PC-3 (cell line): ENCODE measurements around the gene PDE9A. TPM values are rescaled to one million over a fixed set of nuclear protein-coding genes. Genes with fewer than 3 reads are reported as not detected.

ENCODE experiments used
- ATAC-seq: fragments of 200-7000 bp; cut with Tn5 transposase; 2 replicates; pipeline ENCODE4 v1.9.1; 2020; ENCODE audit warnings: mild to moderate bottlenecking, moderate library complexity
- BruUV-seq: library from RNA; stranded (reverse); fragments of 400-500 nt; replicated peaks from 2 replicates; lab custom pipeline; 2021; lab: Mats Ljungman, UMichigan
- CTCF ChIA-PET: fragments of 300-600 bp; sonication (Branson Sonifier 250); formaldehyde crosslinking; loops from one replicate; lab custom pipeline; 2022; ENCODE audit warnings: antibody characterized with exemption; lab: Charles Lee
- POLR2A ChIA-PET: fragments of 300-600 bp; sonication (Branson Sonifier 250); formaldehyde crosslinking; loops from one replicate; lab custom pipeline; 2022; ENCODE audit warnings: antibody characterized with exemption; ENCODE audit not compliant: unreplicated experiment; lab: Charles Lee
- DNase-seq: peaks from one replicate; pipeline ENCODE4 v3.0.0-alpha.2; 2015
- H2AFZ ChIP-seq: fragments of 300-600 bp; sonication (generic); 2 replicates; pipeline ENCODE4 v1.6.0; 2016; ENCODE audit warnings: antibody characterized with exemption, low read length
- H3F3A ChIP-seq: fragments of 300-600 bp; sonication (generic); one replicate; pipeline ENCODE4 v1.6.0; 2017; ENCODE audit warnings: antibody characterized with exemption, low read length, control low read depth, mild to moderate bottlenecking; ENCODE audit not compliant: unreplicated experiment
- H3K27ac ChIP-seq: fragments of 300-600 bp; sonication (generic); 2 replicates; pipeline ENCODE4 v1.5.1; 2016; ENCODE audit warnings: mild to moderate bottlenecking, low read length
- H3K27me3 ChIP-seq: fragments of 300-600 bp; sonication (generic); 2 replicates; pipeline ENCODE4 v1.6.1; 2016; ENCODE audit warnings: low read length, mixed read lengths
- H3K36me3 ChIP-seq: fragments of 300-600 bp; sonication (generic); 2 replicates; pipeline ENCODE4 v1.6.1; 2016; ENCODE audit warnings: low read depth, mixed run types, low read length, mixed read lengths
- H3K4me1 ChIP-seq: fragments of 300-600 bp; sonication (generic); 2 replicates; pipeline ENCODE4 v1.5.1; 2016; ENCODE audit warnings: low read length; ENCODE audit not compliant: insufficient read depth
- H3K4me2 ChIP-seq: fragments of 300-600 bp; sonication (generic); 2 replicates; pipeline ENCODE4 v1.6.0; 2016; ENCODE audit warnings: low read length
- H3K4me3 ChIP-seq: fragments of 300-600 bp; sonication (generic); 2 replicates; pipeline ENCODE4 v1.5.1; 2016; ENCODE audit warnings: mild to moderate bottlenecking, low read length, mixed read lengths
- H3K79me2 ChIP-seq: fragments of 300-600 bp; sonication (generic); 2 replicates; pipeline ENCODE4 v1.6.1; 2017; ENCODE audit warnings: low read length, mixed read lengths
- H3K9ac ChIP-seq: fragments of 300-600 bp; sonication (generic); 2 replicates; pipeline ENCODE4 v1.6.0; 2016; ENCODE audit warnings: mild to moderate bottlenecking, low read length
- H3K9me2 ChIP-seq: fragments of 300-600 bp; sonication (generic); replicated peaks from 2 replicates; pipeline ENCODE4 v1.6.1; 2016; ENCODE audit warnings: mixed run types, low read length, mixed read lengths
- H3K9me3 ChIP-seq: fragments of 300-600 bp; sonication (generic); 2 replicates; pipeline ENCODE4 v1.6.1; 2016; ENCODE audit warnings: low read length, mixed read lengths
- H4K20me1 ChIP-seq: fragments of 300-600 bp; sonication (generic); 2 replicates; pipeline ENCODE4 v1.6.1; 2016; ENCODE audit warnings: low read length, mixed read lengths
- EZH2 ChIP-seq: fragments of 300-600 bp; sonication (generic); IDR thresholded peaks from one replicate; pipeline ENCODE4 v1.6.1; 2017; ENCODE audit warnings: antibody characterized with exemption, mild to moderate bottlenecking, low read length; ENCODE audit not compliant: unreplicated experiment
- EZH2phosphoT487 ChIP-seq: fragments of 300-600 bp; sonication (generic); IDR thresholded peaks from 2 replicates; pipeline ENCODE4 v1.6.1; 2018; ENCODE audit warnings: mild to moderate bottlenecking, antibody characterized with exemption, low read length, borderline replicate concordance
- intact Hi-C: fragments of 100-400 bp; cut with micrococcal nuclease; formaldehyde crosslinking; loops from 2 replicates; pipeline ENCODE4 v1.9.0; 2023
- total RNA-seq: library from RNA; depleted of rRNA; stranded (reverse); fragments of >200 nt; gene quantifications from 2 replicates; pipeline ENCODE4 v1.2.3, GENCODE V29; 2014
- TF ChIP-seq, protein P1 (sequence below): fragments of 300-600 bp; sonication (generic); conservative IDR thresholded peaks from 2 replicates; pipeline ENCODE4 v1.5.1; 2017; ENCODE audit warnings: antibody characterized with exemption, low read depth, mild to moderate bottlenecking, low read length

The PDE9A gene
- total RNA-seq, 1 experiment from 2014 or later = 0.33 TPM

DNA sequence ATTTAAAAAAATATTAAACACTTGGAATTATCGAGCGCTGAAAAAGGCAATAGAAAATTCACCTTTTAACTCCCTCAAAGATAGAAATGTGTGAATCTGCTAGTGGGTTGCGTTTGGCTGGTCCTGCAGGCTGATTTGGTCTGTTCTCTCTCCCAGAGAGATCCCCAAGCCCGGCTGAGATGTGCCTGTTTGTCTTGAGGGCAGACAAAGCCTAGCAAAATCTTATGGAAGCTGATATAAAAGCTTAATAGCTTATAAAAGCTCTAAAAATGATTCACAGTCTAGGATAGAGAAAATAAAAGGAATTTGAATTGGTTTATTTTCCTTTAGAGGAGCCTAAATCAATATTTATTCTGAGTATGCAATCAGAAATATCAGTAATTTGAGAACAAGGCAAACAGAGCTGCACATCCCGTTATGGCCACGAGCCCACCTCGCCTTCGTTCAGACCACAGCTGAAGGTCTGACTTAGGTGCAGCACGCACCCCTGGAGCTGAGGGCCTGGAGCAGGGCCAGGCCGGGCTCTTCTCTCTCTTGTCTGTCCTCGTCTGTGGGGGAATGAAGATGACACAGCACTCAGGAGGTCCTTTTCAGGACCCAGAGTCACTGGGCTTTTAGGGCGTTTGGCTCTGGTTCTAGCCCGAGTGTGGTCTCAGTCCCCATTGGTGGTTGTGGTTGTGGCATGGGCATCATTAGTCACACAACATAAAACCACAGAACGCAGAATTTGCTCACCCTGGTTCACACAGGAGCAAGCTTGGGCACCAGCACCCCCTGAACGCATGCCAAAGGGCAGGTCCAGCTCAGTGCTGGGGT lies 18.6 kb downstream of the PDE9A start:
- H3K4me2 ChIP-seq = peak overlapping the region; percentile 68

DNA sequence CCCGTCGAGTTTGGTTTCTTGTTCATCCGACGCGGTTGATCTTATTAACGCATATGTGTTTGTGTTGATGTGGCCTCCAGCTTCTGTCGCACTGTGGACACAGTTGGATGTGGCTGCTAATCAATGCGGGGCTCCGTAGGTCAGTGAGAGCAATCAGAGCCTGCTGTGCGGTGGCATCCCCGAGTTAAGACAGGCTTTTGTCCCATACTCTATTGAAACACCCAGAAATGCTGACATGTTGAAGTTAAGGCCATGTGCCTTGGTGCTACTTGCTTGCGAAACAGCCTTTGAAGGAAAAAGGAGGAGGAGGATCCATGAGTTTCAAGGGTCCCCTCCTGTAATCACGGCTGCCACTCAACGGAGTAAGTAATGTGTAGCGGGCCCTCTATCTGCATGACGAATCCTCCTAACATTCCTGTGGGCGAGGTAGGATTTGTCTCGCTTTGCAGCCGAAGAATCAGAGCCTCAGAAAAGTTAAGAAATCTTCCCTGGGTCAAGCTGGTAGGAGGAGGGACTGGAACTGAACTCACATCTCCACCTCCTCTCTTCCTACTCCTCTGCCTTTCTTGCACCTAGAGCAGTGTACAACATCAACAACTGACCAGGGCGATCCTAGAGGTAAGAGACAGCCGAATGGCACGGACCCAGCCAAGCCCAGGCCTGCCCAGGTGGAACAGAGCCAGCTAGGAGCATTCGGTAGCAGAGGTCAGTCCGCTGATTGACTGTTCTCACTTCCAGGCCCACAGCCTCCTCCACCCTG lies 19.5 kb downstream of the PDE9A start:
- H3K9ac ChIP-seq = no peak overlapping the region
- no peaks in the 10 kb centered on the region for H3K9me3 ChIP-seq
- peaks cover 34% of the 10 kb centered on the region for H3K4me1 ChIP-seq
- ATAC-seq (peak; percentile 70), DNase-seq (peak; percentile 90)
- peaks cover 54% of the 10 kb centered on the region for H3K27me3 ChIP-seq
- intact Hi-C loops = loop anchor here (2.0 to 10.0 kb wide), 2 partner anchors 52 to 142 kb away; no protein-coding TSS in a partner anchor
- no peaks in the 10 kb centered on the region for H3K79me2 ChIP-seq
- no peaks in the 10 kb centered on the region for H3F3A ChIP-seq
- no peaks in the 10 kb centered on the region for H3K9me2 ChIP-seq
- CTCF ChIA-PET = no interaction called here
- no peak overlapping the region for H2AFZ ChIP-seq
- no peak overlapping the region for H3K4me3 ChIP-seq
- POLR2A ChIA-PET = no interaction called here
- no peaks in the 10 kb centered on the region for H3K36me3 ChIP-seq
- BruUV-seq = no TSS peak
- TF ChIP-seq, protein P1, sequence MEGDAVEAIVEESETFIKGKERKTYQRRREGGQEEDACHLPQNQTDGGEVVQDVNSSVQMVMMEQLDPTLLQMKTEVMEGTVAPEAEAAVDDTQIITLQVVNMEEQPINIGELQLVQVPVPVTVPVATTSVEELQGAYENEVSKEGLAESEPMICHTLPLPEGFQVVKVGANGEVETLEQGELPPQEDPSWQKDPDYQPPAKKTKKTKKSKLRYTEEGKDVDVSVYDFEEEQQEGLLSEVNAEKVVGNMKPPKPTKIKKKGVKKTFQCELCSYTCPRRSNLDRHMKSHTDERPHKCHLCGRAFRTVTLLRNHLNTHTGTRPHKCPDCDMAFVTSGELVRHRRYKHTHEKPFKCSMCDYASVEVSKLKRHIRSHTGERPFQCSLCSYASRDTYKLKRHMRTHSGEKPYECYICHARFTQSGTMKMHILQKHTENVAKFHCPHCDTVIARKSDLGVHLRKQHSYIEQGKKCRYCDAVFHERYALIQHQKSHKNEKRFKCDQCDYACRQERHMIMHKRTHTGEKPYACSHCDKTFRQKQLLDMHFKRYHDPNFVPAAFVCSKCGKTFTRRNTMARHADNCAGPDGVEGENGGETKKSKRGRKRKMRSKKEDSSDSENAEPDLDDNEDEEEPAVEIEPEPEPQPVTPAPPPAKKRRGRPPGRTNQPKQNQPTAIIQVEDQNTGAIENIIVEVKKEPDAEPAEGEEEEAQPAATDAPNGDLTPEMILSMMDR = no peak
- TF ChIP-seq EZH2phosphoT487 (no peak), EZH2 (no peak)
- H4K20me1 ChIP-seq = peaks cover 3% of the 10 kb centered on the region; the same call in 1 of the 2 replicates
- peak overlapping the region; percentile 25 for H3K27ac ChIP-seq
- H3K4me2 ChIP-seq = peak overlapping the region; percentile 68

More for the DNA sequence above, 18.6 kb downstream of the PDE9A start:
- no peak overlapping the region for H2AFZ ChIP-seq
- H3K27me3 ChIP-seq = peaks cover 55% of the 10 kb centered on the region
- no peaks in the 10 kb centered on the region for H3F3A ChIP-seq
- DNase-seq (peak; percentile 87), ATAC-seq (peak; percentile 70)
- no peaks in the 10 kb centered on the region for H3K9me2 ChIP-seq
- H3K4me1 ChIP-seq = peaks cover 33% of the 10 kb centered on the region
- H3K4me3 ChIP-seq = no peak overlapping the region
- no peaks in the 10 kb centered on the region for H3K9me3 ChIP-seq
- no peaks in the 10 kb centered on the region for H3K79me2 ChIP-seq
- H3K36me3 ChIP-seq = no peaks in the 10 kb centered on the region
- ChIA-PET CTCF (no interaction called here), POLR2A (interaction anchor here (0.6 kb wide), 2 partner anchors 33 to 323 kb away, joined by 3 read pairs; no protein-coding TSS in a partner anchor)
- intact Hi-C loops = loop anchor here (2.0 to 10.0 kb wide), 2 partner anchors 53 to 143 kb away; no protein-coding TSS in a partner anchor
- peaks cover 3% of the 10 kb centered on the region; the same call in 1 of the 2 replicates for H4K20me1 ChIP-seq
- H3K9ac ChIP-seq = no peak overlapping the region
- BruUV-seq = no TSS peak
- peak overlapping the region; percentile 25 for H3K27ac ChIP-seq
- TF ChIP-seq EZH2 (no peak), EZH2phosphoT487 (peak; percentile 89)

DNA sequence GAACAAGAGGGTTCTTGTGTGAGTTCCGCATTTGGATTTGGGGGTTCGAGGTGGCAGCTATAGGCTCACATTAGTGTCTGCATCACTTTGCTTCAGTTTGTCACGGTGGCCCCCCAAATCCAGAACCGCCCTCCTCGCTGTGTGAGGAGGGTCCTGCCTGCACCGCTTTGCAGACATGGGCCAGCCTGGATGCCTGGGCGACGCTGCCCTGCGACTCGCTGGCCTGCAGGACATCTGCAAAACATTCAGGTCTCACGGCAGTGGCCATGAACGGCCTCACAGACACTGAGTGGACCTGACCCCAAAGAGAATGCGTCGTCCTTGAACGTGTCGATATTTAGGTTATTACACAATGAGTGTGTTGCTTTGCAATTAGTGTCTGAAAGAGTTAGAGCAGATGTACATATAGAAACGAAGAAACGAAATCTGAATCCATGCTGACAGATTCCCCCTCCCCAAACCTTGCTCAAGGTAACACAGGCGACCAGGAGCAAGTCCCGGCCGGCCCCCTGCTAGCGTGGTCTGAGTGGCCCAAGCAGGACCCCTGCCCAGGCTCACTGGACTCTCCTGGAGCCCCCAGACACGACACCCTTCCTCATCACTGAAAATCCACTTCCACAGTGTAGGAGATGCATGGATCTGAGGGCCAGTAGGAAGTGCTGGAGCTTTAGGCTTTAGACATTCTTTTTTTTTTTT lies 20.4 kb downstream of the PDE9A start:
- TF ChIP-seq, protein P1 = no peak
- TF ChIP-seq EZH2phosphoT487 (no peak), EZH2 (no peak)
- Histone ChIP-seq H3K36me3 (no peaks in the 10 kb centered on the region), H3K9me3 (no peaks in the 10 kb centered on the region), H3K4me3 (no peak overlapping the region), H3K27me3 (peaks cover 45% of the 10 kb centered on the region), H3K27ac (no peak overlapping the region), H3K79me2 (no peaks in the 10 kb centered on the region), H3K9me2 (no peaks in the 10 kb centered on the region), H3K4me1 (peaks cover 37% of the 10 kb centered on the region), H4K20me1 (peaks cover 3% of the 10 kb centered on the region; the same call in 1 of the 2 replicates), H3K4me2 (peak overlapping the region; percentile 68; the same call in 1 of the 2 replicates), H3F3A (no peaks in the 10 kb centered on the region), H2AFZ (no peak overlapping the region), H3K9ac (no peak overlapping the region)
- DNase-seq (no peak), ATAC-seq (no peak)
- intact Hi-C loops = loop anchor here (2.0 to 10.0 kb wide), 2 partner anchors 51 to 141 kb away; no protein-coding TSS in a partner anchor
- BruUV-seq = no TSS peak
- POLR2A ChIA-PET = no interaction called here
- CTCF ChIA-PET = no interaction called here
